HCT116 (cell line): Measurements from ENCODE around the gene FNBP1. TPM values are rescaled to one million over a fixed set of nuclear protein-coding genes. Genes with fewer than 3 reads are reported as not detected.
A peak's percentile ranks its signal among the peaks of the same experiment; 100 is the strongest.

Source experiments
- ATAC-seq: fragments of 200-7000 bp; cut with Tn5 transposase; 2 replicates; pipeline ENCODE4 v1.9.1; 2020; ENCODE audit warnings: mild to moderate bottlenecking, moderate library complexity
- BruUV-seq: library from RNA; stranded (reverse); fragments of 400-500 nt; replicated peaks from 2 replicates; lab custom pipeline; 2021; lab: Mats Ljungman, UMichigan
- CTCF ChIA-PET: fragments of 300-600 bp; sonication (Branson Sonifier 250); formaldehyde crosslinking; loops from one replicate; lab custom pipeline; 2021; ENCODE audit warnings: antibody characterized with exemption; lab: Charles Lee
- POLR2A ChIA-PET: fragments of 300-600, 350-600 bp; sonication (Branson Sonifier 250); formaldehyde crosslinking; loops from one replicate; lab custom pipeline; 2021; ENCODE audit warnings: antibody characterized with exemption; lab: Charles Lee
- RAD21 ChIA-PET, 2 experiments: fragments of 300-600 bp; sonication (Branson Sonifier 250); formaldehyde crosslinking; loops; one replicate each; lab custom pipeline; 2023; ENCODE audit warnings: low total read pairs in 2 of 2; ENCODE audit not compliant: uncharacterized antibody in 2 of 2, unreplicated experiment in 2 of 2, low non-redundant PET in 1 of 2; lab: Charles Lee
- DNase-seq: peaks from one replicate; pipeline ENCODE4 v3.0.0-alpha.2; 2010; ENCODE audit warnings: low read depth, low spot score
- H2AFZ ChIP-seq: fragments of 200-600 bp; shearing (Covaris generic), sonication (generic); 2 replicates; pipeline ENCODE4 v1.6.1; 2017; ENCODE audit warnings: low read depth, mixed run types, mixed read lengths, antibody characterized with exemption, low read length; ENCODE audit not compliant: poor library complexity, severe bottlenecking
- H3K27ac ChIP-seq: 2 replicates; pipeline ENCODE4 v1.5.1; 2012; ENCODE audit warnings: low read depth, low read length
- H3K27me3 ChIP-seq: fragments of 200-600 bp; sonication (generic); 2 replicates; pipeline ENCODE4 v1.6.1; 2016; ENCODE audit warnings: mixed run types, low read length, mixed read lengths; ENCODE audit not compliant: insufficient read depth
- H3K36me3 ChIP-seq, 2 experiments: fragments of 200-500 bp in 1 of 2; fragments of 200-600 bp in 1 of 2; sonication (Bioruptor generic) in 1 of 2; sonication (generic) in 1 of 2; 2 replicates each; pipeline versions ENCODE4 v1.5.1 to v1.6.1; 2014 to 2016; ENCODE audit warnings: low read length in 2 of 2, inconsistent platforms in 1 of 2, mixed read lengths in 1 of 2, mixed run types in 1 of 2; ENCODE audit not compliant: insufficient read depth in 2 of 2, control insufficient read depth in 1 of 2
- H3K4me1 ChIP-seq, 2 experiments: fragments of 200-600 bp in 1 of 2; sonication (generic) in 1 of 2; 2 replicates each; pipeline versions ENCODE4 v1.5.1 to v1.6.1; 2012 to 2017; ENCODE audit warnings: low read length in 2 of 2, inconsistent platforms in 1 of 2, mild to moderate bottlenecking in 1 of 2, mixed read lengths in 1 of 2, mixed run types in 1 of 2, moderate library complexity in 1 of 2; ENCODE audit not compliant: insufficient read depth in 2 of 2, control insufficient read depth in 1 of 2
- H3K4me2 ChIP-seq: fragments of 200-600 bp; sonication (generic); 2 replicates; pipeline ENCODE4 v1.6.1; 2017; ENCODE audit warnings: mixed run types, low read length, mixed read lengths
- H3K4me3 ChIP-seq, 2 experiments: fragments of 200-600 bp in 1 of 2; sonication (generic) in 1 of 2; replicated peaks in 1 of 2; 2 replicates each; pipeline ENCODE4 v1.5.1; 2011 to 2016; ENCODE audit warnings: low read length in 2 of 2, control low read depth in 1 of 2, low read depth in 1 of 2, mild to moderate bottlenecking in 1 of 2, mixed read lengths in 1 of 2, mixed run types in 1 of 2
- H3K79me2 ChIP-seq: fragments of 200-600 bp; sonication (generic); 2 replicates; pipeline ENCODE4 v1.6.1; 2017; ENCODE audit warnings: mild to moderate bottlenecking, mixed run types, low read length, moderate library complexity, mixed read lengths; ENCODE audit not compliant: insufficient read depth
- H3K9ac ChIP-seq: fragments of 200-600 bp; sonication (generic); 2 replicates; pipeline ENCODE4 v1.6.1; 2016; ENCODE audit warnings: low read length, mixed read lengths
- H3K9me2 ChIP-seq: fragments of 200-600 bp; sonication (generic), shearing (Covaris generic); 2 replicates; pipeline ENCODE4 v1.6.1; 2017; ENCODE audit warnings: mixed run types, mild to moderate bottlenecking, moderate library complexity; ENCODE audit not compliant: insufficient read depth
- H3K9me3 ChIP-seq, 2 experiments: fragments of 200-500 bp in 1 of 2; fragments of 200-600 bp in 1 of 2; sonication (Bioruptor generic) in 1 of 2; sonication (generic) in 1 of 2; 2 replicates each; pipeline ENCODE4 v1.6.1; 2014 to 2017; ENCODE audit warnings: low read length in 2 of 2, mixed read lengths in 2 of 2, inconsistent platforms in 1 of 2, low read depth in 1 of 2, mild to moderate bottlenecking in 1 of 2, mixed run types in 1 of 2, moderate library complexity in 1 of 2; ENCODE audit not compliant: control insufficient read depth in 1 of 2, insufficient read depth in 1 of 2
- H4K20me1 ChIP-seq: fragments of 200-600 bp; sonication (generic), shearing (Covaris generic); 2 replicates; pipeline ENCODE4 v1.6.1; 2017; ENCODE audit warnings: mixed run types, mild to moderate bottlenecking, moderate library complexity; ENCODE audit not compliant: insufficient read depth
- EGR1 ChIP-seq: IDR thresholded peaks from 2 replicates; pipeline ENCODE4 v1.6.1; 2012; ENCODE audit warnings: low read depth
- ELF1 ChIP-seq: IDR thresholded peaks from 2 replicates; pipeline ENCODE4 v1.6.1; 2012; ENCODE audit warnings: low read depth, borderline replicate concordance
- EZH2phosphoT487 ChIP-seq: fragments of 200-600 bp; IDR thresholded peaks from 2 replicates; pipeline ENCODE4 v1.6.1; 2018; ENCODE audit warnings: antibody characterized with exemption, borderline replicate concordance
- FOSL1 ChIP-seq: IDR thresholded peaks from 2 replicates; pipeline ENCODE4 v1.6.1; 2012; ENCODE audit warnings: low read depth
- JUND ChIP-seq: IDR thresholded peaks from 2 replicates; pipeline ENCODE4 v1.6.1; 2012
- POLR2A ChIP-seq: IDR thresholded peaks from 2 replicates; pipeline ENCODE4 v1.7.0; 2011; ENCODE audit warnings: borderline replicate concordance; ENCODE audit not compliant: insufficient read depth, insufficient read length; ENCODE audit errors: extremely low read depth
- RAD21 ChIP-seq: IDR thresholded peaks from 2 replicates; pipeline ENCODE4 v1.6.1; 2012; ENCODE audit warnings: low read depth, mild to moderate bottlenecking
- SIN3A ChIP-seq: IDR thresholded peaks from 2 replicates; pipeline ENCODE4 v1.6.1; 2012; ENCODE audit warnings: low read depth
- SP1 ChIP-seq: IDR thresholded peaks from 2 replicates; pipeline ENCODE4 v1.6.1; 2012; ENCODE audit warnings: low read depth
- SRF ChIP-seq: IDR thresholded peaks from 2 replicates; pipeline ENCODE4 v1.6.1; 2012; ENCODE audit warnings: low read depth
- TCF7L2 ChIP-seq: IDR thresholded peaks from 2 replicates; pipeline ENCODE4 v1.7.0; 2011; ENCODE audit warnings: borderline replicate concordance, inconsistent platforms; ENCODE audit not compliant: insufficient read depth, insufficient read length; ENCODE audit errors: extremely low read depth
- YY1 ChIP-seq: IDR thresholded peaks from 2 replicates; pipeline ENCODE4 v1.6.1; 2011; ENCODE audit warnings: low read length, low read depth, moderate library complexity, mild to moderate bottlenecking; ENCODE audit not compliant: insufficient replicate concordance; ENCODE audit errors: extremely low read depth
- ZFX ChIP-seq: fragments of 450-650 bp; IDR thresholded peaks from 2 replicates; pipeline ENCODE4 v1.6.1; 2017
- intact Hi-C: fragments of 100-400 bp; cut with micrococcal nuclease; formaldehyde crosslinking; loops from 2 replicates; pipeline ENCODE4 v1.10.0; 2022
- total RNA-seq: library from RNA; stranded (reverse); gene quantifications from one replicate; pipeline ENCODE4 v1.2.1, GENCODE V29; 2021; ENCODE audit not compliant: unreplicated experiment
- TF ChIP-seq, protein P1 (sequence below): IDR thresholded peaks from 2 replicates; pipeline ENCODE4 v1.6.1; 2012
- TF ChIP-seq, protein P2 (sequence below), 3 experiments: fragments of 200-600 bp in 1 of 3; sonication (generic) in 1 of 3; IDR thresholded peaks in 2 of 3; conservative IDR thresholded peaks in 1 of 3; 2 replicates each; pipeline ENCODE4 v1.5.1; 2012 to 2017; ENCODE audit warnings: low read depth in 2 of 3, low read length in 2 of 3, antibody characterized with exemption in 1 of 3, borderline replicate concordance in 1 of 3, control low read depth in 1 of 3, mild to moderate bottlenecking in 1 of 3, mixed read lengths in 1 of 3, mixed run types in 1 of 3, moderate library complexity in 1 of 3; ENCODE audit not compliant: insufficient read depth in 1 of 3
- TF ChIP-seq, protein P3 (sequence below): IDR thresholded peaks from 2 replicates; pipeline ENCODE4 v1.6.1; 2012
- TF ChIP-seq, protein P4 (sequence below): IDR thresholded peaks from 2 replicates; pipeline ENCODE4 v1.6.1; 2012; ENCODE audit warnings: low read depth

FNBP1 gene
- total RNA-seq, 1 experiment from 2014 or later = 25.0 TPM

DNA sequence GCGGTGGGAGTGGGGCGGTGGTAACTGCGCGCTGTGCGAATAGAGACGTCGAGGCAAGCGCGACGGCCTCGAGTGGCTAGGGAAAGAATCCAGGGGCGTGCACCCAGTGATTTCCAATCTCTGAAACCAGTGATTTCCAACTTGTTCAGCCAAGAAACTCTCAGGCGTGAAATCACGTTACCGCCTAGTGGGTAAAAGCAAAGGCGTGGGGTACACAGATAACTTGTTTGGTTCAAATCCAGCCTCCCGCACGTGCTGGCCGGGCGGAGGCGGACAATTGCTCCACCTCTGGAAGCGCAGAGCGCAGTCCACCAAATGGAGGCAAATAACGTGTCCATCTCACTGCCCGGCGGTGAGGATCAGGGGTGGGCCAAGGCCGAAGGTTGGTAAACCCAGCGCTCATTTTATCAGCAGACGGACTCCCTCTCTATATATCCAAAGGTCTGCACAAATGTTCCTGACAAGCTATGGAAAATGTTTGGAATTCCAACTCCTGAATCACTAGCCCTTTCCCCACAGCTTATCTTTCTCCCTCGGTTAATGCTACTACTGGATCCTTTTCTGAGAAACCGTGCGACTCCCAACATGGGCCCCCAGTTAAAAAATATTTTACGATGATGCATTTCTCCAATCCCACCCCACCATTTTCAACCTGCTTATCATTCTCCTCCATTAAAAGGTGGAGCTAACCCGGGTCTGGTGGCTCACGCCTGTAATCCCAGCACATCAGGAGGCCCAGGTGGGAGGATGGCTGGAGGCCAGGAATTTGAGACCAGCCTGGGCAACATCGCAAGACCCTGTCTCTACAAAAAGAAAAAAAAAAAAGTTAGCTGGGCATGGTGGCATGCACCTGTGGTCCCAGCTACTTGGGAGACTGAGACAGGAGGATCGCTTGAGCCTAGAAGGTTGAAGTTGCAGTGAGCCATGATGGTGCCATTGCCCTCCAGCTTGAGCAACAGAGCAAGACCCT, 950 bp upstream of the FNBP1 start:
- H2AFZ ChIP-seq = peak overlapping the region; percentile 33
- no peaks in the 10 kb centered on the region for H4K20me1 ChIP-seq
- intact Hi-C loops = no loop called here
- no peaks in the 10 kb centered on the region for H3K9me2 ChIP-seq
- H3K27ac ChIP-seq = no peak overlapping the region
- H3K4me3 ChIP-seq = peak overlapping the region; percentile 79 to 86
- RAD21 ChIA-PET = no interaction called here
- H3K9ac ChIP-seq = peak overlapping the region; percentile 41
- POLR2A ChIA-PET = interaction anchor here (2.0 kb wide), 1 partner anchor 9 kb away, joined by 5 read pairs; the partner anchor contains the start of gene GPR107
- H3K9me3 ChIP-seq = no peaks in the 10 kb centered on the region
- no peaks in the 10 kb centered on the region for H3K27me3 ChIP-seq
- no peak for TF ChIP-seq EGR1
- TF ChIP-seq FOSL1 = no peak
- TF ChIP-seq SRF = no peak
- TF ChIP-seq, protein P1, sequence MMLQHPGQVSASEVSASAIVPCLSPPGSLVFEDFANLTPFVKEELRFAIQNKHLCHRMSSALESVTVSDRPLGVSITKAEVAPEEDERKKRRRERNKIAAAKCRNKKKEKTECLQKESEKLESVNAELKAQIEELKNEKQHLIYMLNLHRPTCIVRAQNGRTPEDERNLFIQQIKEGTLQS = no peak
- TF ChIP-seq RAD21 = no peak
- TF ChIP-seq EZH2phosphoT487 = no peak
- no peak for TF ChIP-seq TCF7L2
- TF ChIP-seq ELF1 = no peak
- TF ChIP-seq, protein P2, sequence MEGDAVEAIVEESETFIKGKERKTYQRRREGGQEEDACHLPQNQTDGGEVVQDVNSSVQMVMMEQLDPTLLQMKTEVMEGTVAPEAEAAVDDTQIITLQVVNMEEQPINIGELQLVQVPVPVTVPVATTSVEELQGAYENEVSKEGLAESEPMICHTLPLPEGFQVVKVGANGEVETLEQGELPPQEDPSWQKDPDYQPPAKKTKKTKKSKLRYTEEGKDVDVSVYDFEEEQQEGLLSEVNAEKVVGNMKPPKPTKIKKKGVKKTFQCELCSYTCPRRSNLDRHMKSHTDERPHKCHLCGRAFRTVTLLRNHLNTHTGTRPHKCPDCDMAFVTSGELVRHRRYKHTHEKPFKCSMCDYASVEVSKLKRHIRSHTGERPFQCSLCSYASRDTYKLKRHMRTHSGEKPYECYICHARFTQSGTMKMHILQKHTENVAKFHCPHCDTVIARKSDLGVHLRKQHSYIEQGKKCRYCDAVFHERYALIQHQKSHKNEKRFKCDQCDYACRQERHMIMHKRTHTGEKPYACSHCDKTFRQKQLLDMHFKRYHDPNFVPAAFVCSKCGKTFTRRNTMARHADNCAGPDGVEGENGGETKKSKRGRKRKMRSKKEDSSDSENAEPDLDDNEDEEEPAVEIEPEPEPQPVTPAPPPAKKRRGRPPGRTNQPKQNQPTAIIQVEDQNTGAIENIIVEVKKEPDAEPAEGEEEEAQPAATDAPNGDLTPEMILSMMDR (IDR thresholded peaks at IDR 0.05 in 2 of 3, conservative IDR thresholded peaks at IDR 0.05 in 1 of 3; ENCODE audit: borderline replicate concordance in 1 of 3, insufficient read depth in 1 of 3, low read depth in 2 of 3, low read length in 2 of 3) = no peak
- TF ChIP-seq, protein P3, sequence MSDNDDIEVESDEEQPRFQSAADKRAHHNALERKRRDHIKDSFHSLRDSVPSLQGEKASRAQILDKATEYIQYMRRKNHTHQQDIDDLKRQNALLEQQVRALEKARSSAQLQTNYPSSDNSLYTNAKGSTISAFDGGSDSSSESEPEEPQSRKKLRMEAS = no peak
- no peak for TF ChIP-seq SP1
- no peak for TF ChIP-seq SIN3A
- TF ChIP-seq POLR2A = no peak
- TF ChIP-seq ZFX = no peak
- no peak for TF ChIP-seq YY1
- TF ChIP-seq, protein P4, sequence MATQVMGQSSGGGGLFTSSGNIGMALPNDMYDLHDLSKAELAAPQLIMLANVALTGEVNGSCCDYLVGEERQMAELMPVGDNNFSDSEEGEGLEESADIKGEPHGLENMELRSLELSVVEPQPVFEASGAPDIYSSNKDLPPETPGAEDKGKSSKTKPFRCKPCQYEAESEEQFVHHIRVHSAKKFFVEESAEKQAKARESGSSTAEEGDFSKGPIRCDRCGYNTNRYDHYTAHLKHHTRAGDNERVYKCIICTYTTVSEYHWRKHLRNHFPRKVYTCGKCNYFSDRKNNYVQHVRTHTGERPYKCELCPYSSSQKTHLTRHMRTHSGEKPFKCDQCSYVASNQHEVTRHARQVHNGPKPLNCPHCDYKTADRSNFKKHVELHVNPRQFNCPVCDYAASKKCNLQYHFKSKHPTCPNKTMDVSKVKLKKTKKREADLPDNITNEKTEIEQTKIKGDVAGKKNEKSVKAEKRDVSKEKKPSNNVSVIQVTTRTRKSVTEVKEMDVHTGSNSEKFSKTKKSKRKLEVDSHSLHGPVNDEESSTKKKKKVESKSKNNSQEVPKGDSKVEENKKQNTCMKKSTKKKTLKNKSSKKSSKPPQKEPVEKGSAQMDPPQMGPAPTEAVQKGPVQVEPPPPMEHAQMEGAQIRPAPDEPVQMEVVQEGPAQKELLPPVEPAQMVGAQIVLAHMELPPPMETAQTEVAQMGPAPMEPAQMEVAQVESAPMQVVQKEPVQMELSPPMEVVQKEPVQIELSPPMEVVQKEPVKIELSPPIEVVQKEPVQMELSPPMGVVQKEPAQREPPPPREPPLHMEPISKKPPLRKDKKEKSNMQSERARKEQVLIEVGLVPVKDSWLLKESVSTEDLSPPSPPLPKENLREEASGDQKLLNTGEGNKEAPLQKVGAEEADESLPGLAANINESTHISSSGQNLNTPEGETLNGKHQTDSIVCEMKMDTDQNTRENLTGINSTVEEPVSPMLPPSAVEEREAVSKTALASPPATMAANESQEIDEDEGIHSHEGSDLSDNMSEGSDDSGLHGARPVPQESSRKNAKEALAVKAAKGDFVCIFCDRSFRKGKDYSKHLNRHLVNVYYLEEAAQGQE = no peak
- TF ChIP-seq JUND = no peak
- CTCF ChIA-PET = no interaction called here
- ATAC-seq (no peak), DNase-seq (no peak)
- no peaks in the 10 kb centered on the region for H3K36me3 ChIP-seq
- H3K79me2 ChIP-seq = peaks cover 21% of the 10 kb centered on the region
- peaks cover 0 to 16% of the 10 kb centered on the region in 2 experiments; a peak in 3 of 4 replicates for H3K4me1 ChIP-seq
- BruUV-seq = no TSS peak
- peak overlapping the region; percentile 83 for H3K4me2 ChIP-seq
